ENCODE data around the gene EMP2. TPM values are rescaled to one million over a fixed set of nuclear protein-coding genes. Genes with fewer than 3 reads are reported as not detected.
A peak's percentile ranks its signal among the peaks of the same experiment; 100 is the strongest.
"Not testable (repeated sequence)": the region's sequence is repeated elsewhere in the genome, so short reads cannot be mapped to it uniquely, and the experiment has no call there.

Gene EMP2
- polyA plus RNA-seq, 3 donors: not detected

DNA sequence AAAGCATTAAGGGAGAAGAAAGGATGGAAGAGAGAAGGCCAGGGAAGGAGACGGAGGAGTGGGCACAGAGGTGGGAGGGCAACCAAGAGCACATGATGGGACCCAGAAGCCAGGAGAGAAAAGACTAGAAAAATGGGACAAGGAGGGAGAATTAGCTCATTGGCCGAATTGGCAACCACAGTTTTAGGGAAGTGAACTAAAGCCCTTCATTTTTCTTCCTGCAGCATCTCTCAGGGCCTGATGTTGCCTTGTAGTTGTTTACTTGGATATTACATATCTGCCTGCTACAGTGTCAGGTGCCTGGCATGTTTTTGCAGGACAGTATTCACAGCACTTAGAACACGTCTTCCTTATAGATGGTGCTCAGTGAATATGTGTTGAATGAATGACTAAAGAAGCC, 19.0 kb downstream of the EMP2 start:
- Histone ChIP-seq H3K9ac (ENCODE audit: insufficient read depth, low read length, poor library complexity, severe bottlenecking) (no peak overlapping the region), H3K4me2 (replicated peaks; ENCODE audit: extremely low read depth, low read length, poor library complexity, severe bottlenecking) (no peak overlapping the region), H3K9me3 (replicated peaks in 1 of 2; ENCODE audit: control insufficient read depth in 1 of 2, insufficient read depth in 1 of 2, low read length in 2 of 2) (peaks cover 0 to 6% of the 10 kb centered on the region in 2 donors), H3K79me2 (ENCODE audit: insufficient read depth, low read length) (no peaks in the 10 kb centered on the region), H3K27ac (ENCODE audit: low read depth in 1 of 2, low read length in 2 of 2) (no peak overlapping the region), H2AFZ (ENCODE audit: insufficient read depth, low read depth, low read length, poor library complexity, severe bottlenecking) (no peak overlapping the region), H3K36me3 (replicated peaks in 1 of 2; ENCODE audit: control insufficient read depth in 1 of 2, insufficient read depth in 2 of 2, low read length in 2 of 2) (no peaks in the 10 kb centered on the region), H3K4me1 (ENCODE audit: control insufficient read depth in 1 of 2, insufficient read depth in 2 of 2, low read length in 2 of 2) (peaks cover 7 to 18% of the 10 kb centered on the region in 2 donors), H3K4me3 (replicated peaks in 1 of 3; ENCODE audit: low read depth in 2 of 3, low read length in 3 of 3) (no peak overlapping the region), H4K20me1 (ENCODE audit: insufficient read depth, low read length) (no peaks in the 10 kb centered on the region), H3K27me3 (ENCODE audit: control insufficient read depth in 2 of 2, insufficient read depth in 2 of 2, low read length in 2 of 2) (no peaks in the 10 kb centered on the region)
- Mint-ChIP-seq H3K4me3 (no peak overlapping the region), H3K36me3 (no peaks in the 10 kb centered on the region), H3K27me3 (ENCODE audit: low read depth in 3 of 3) (peaks cover 2 to 13% (median 3%) of the 10 kb centered on the region in 3 donors), H3K27ac (peak overlapping the region in 3 of 7 donors; percentile 33 to 60 (median 47)), H3K9me3 (peaks cover 0 to 9% (median 3%) of the 10 kb centered on the region in 7 donors), H3K4me1 (peaks cover 12% of the 10 kb centered on the region)
- 63% methylated on average over 3 of the region's 3 CpGs for WGBS (ENCODE audit: insufficient coverage)
- TF ChIP-seq, protein P1, sequence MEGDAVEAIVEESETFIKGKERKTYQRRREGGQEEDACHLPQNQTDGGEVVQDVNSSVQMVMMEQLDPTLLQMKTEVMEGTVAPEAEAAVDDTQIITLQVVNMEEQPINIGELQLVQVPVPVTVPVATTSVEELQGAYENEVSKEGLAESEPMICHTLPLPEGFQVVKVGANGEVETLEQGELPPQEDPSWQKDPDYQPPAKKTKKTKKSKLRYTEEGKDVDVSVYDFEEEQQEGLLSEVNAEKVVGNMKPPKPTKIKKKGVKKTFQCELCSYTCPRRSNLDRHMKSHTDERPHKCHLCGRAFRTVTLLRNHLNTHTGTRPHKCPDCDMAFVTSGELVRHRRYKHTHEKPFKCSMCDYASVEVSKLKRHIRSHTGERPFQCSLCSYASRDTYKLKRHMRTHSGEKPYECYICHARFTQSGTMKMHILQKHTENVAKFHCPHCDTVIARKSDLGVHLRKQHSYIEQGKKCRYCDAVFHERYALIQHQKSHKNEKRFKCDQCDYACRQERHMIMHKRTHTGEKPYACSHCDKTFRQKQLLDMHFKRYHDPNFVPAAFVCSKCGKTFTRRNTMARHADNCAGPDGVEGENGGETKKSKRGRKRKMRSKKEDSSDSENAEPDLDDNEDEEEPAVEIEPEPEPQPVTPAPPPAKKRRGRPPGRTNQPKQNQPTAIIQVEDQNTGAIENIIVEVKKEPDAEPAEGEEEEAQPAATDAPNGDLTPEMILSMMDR (IDR thresholded peaks at IDR 0.05): no peak
- DNase-seq: peak in 2 of 3 donors; percentile 10 to 11
- intact Hi-C loops (cut with micrococcal nuclease): no loop called here

DNA sequence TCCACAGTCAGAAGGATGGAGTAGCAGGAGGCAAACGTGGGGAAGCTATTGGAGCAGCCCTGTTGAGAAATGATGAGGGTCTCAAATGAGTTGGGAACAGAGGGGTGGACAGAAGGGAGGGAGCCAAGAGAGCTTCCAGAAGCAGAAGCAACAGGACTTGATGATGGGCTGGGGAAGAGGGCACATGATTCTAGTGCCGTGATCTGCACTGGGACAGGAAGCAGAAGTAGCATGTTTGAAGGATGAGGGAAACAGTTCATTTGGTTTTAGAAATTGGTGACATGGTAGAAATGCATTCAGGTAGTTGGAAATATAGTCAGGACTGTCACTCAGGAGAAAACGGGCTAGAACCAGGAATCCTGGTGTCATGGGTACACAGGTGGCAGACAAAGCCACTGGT, 19.4 kb downstream of the EMP2 start:
- Histone ChIP-seq H3K9ac (ENCODE audit: insufficient read depth, low read length, poor library complexity, severe bottlenecking) (no peak overlapping the region), H3K27me3 (ENCODE audit: control insufficient read depth in 2 of 2, insufficient read depth in 2 of 2, low read length in 2 of 2) (no peaks in the 10 kb centered on the region), H3K4me1 (ENCODE audit: control insufficient read depth in 1 of 2, insufficient read depth in 2 of 2, low read length in 2 of 2) (peaks cover 7 to 18% of the 10 kb centered on the region in 2 donors), H4K20me1 (ENCODE audit: insufficient read depth, low read length) (no peaks in the 10 kb centered on the region), H3K4me3 (replicated peaks in 1 of 3; ENCODE audit: low read depth in 2 of 3, low read length in 3 of 3) (no peak overlapping the region), H3K79me2 (ENCODE audit: insufficient read depth, low read length) (no peaks in the 10 kb centered on the region), H3K9me3 (replicated peaks in 1 of 2; ENCODE audit: control insufficient read depth in 1 of 2, insufficient read depth in 1 of 2, low read length in 2 of 2) (peaks cover 0 to 6% of the 10 kb centered on the region in 2 donors), H3K36me3 (replicated peaks in 1 of 2; ENCODE audit: control insufficient read depth in 1 of 2, insufficient read depth in 2 of 2, low read length in 2 of 2) (no peaks in the 10 kb centered on the region), H2AFZ (ENCODE audit: insufficient read depth, low read depth, low read length, poor library complexity, severe bottlenecking) (no peak overlapping the region), H3K27ac (ENCODE audit: low read depth in 1 of 2, low read length in 2 of 2) (no peak overlapping the region), H3K4me2 (replicated peaks; ENCODE audit: extremely low read depth, low read length, poor library complexity, severe bottlenecking) (no peak overlapping the region)
- peaks cover 12% of the 10 kb centered on the region for H3K4me1 Mint-ChIP-seq
- H3K36me3 Mint-ChIP-seq: no peaks in the 10 kb centered on the region
- H3K9me3 Mint-ChIP-seq: peaks cover 0 to 9% (median 3%) of the 10 kb centered on the region in 7 donors
- intact Hi-C loops (cut with micrococcal nuclease): no loop called here
- no peak overlapping the region for H3K4me3 Mint-ChIP-seq
- H3K27me3 Mint-ChIP-seq (ENCODE audit: low read depth in 3 of 3): peaks cover 3 to 13% (median 5%) of the 10 kb centered on the region in 3 donors
- TF ChIP-seq, protein P1 (IDR thresholded peaks at IDR 0.05): no peak
- WGBS (ENCODE audit: insufficient coverage): 34% methylated on average over 3 of the region's 3 CpGs
- peak; percentile 14 to 34 (median 23) for DNase-seq
- H3K27ac Mint-ChIP-seq: peak overlapping the region in 2 of 7 donors; percentile 33 to 60

DNA sequence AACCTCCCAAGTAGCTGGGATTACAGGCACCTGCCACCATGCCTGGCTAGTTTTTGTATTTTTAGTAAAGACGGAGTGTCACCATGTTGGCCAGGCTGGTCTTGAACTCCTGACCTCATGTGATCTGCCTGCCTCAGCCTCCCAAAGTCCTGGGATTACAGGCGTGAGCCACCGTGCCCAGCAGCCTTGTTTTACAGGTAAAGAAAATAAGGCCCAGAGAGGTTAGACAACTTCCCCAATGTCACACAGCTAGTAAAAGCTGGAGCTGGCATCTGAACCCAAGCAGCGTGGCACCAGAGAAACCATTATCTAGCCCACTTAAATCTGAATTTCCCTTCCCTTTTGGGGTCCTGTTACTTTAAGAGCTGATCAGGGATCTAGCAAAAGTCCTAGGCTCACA, 20.6 kb downstream of the EMP2 start:
- H3K9me3 Mint-ChIP-seq; H3K9ac ChIP-seq (ENCODE audit: insufficient read depth, low read length, poor library complexity, severe bottlenecking); H3K9me3 ChIP-seq (replicated peaks in 1 of 2; ENCODE audit: control insufficient read depth in 1 of 2, insufficient read depth in 1 of 2, low read length in 2 of 2); H3K79me2 ChIP-seq (ENCODE audit: insufficient read depth, low read length); H3K4me3 ChIP-seq (replicated peaks in 1 of 3; ENCODE audit: low read depth in 2 of 3, low read length in 3 of 3); intact Hi-C loops (cut with micrococcal nuclease); H3K36me3 Mint-ChIP-seq; H3K36me3 ChIP-seq (replicated peaks in 1 of 2; ENCODE audit: control insufficient read depth in 1 of 2, insufficient read depth in 2 of 2, low read length in 2 of 2); H3K27ac ChIP-seq (ENCODE audit: low read depth in 1 of 2, low read length in 2 of 2); H3K4me2 ChIP-seq (replicated peaks; ENCODE audit: extremely low read depth, low read length, poor library complexity, severe bottlenecking); DNase-seq; H4K20me1 ChIP-seq (ENCODE audit: insufficient read depth, low read length); H3K4me3 Mint-ChIP-seq; H3K27me3 ChIP-seq (ENCODE audit: control insufficient read depth in 2 of 2, insufficient read depth in 2 of 2, low read length in 2 of 2); H2AFZ ChIP-seq (ENCODE audit: insufficient read depth, low read depth, low read length, poor library complexity, severe bottlenecking): not testable (repeated sequence)
- Mint-ChIP-seq H3K27me3 (ENCODE audit: low read depth in 3 of 3) (peaks cover 5 to 13% (median 6%) of the 10 kb centered on the region in 3 donors), H3K27ac (peak overlapping the region in 1 of 7 donors; percentile 83), H3K4me1 (peaks cover 12% of the 10 kb centered on the region)
- WGBS (ENCODE audit: insufficient coverage): 100% methylated on average over 4 of the region's 4 CpGs
- peaks cover 7 to 14% of the 10 kb centered on the region in 2 donors for H3K4me1 ChIP-seq (ENCODE audit: control insufficient read depth in 1 of 2, insufficient read depth in 2 of 2, low read length in 2 of 2)
